Tibial nerve (tissue), 4 donors: ENCODE results near the gene EFCAB13. TPM values are rescaled to one million over a fixed set of nuclear protein-coding genes. Genes with fewer than 3 reads are reported as not detected.

ENCODE experiments used
- DNase-seq, 2 donors: peaks; one replicate each; pipeline ENCODE4 v3.0.0-alpha.2; 2019; ENCODE audit warnings: low spot score in 2 of 2
- H3K27ac ChIP-seq, 4 donors: fragments of 200-600 bp; sonication (generic) in 3 of 4; one replicate each; pipeline ENCODE4 v1.5.1; 2017 to 2019; ENCODE audit warnings: mild to moderate bottlenecking in 1 of 4
- H3K27me3 ChIP-seq, 2 donors: fragments of 200-600 bp; sonication (generic) in 1 of 2; one replicate each; pipeline versions ENCODE4 v1.5.1 to v1.6.0; 2017 to 2019
- H3K36me3 ChIP-seq, 3 donors: fragments of 200-600 bp; sonication (generic); one replicate each; pipeline ENCODE4 v1.5.1; 2018 to 2019
- H3K4me1 ChIP-seq, 4 donors: fragments of 200-600 bp; sonication (generic) in 3 of 4; one replicate each; pipeline ENCODE4 v1.5.1; 2017 to 2019
- H3K4me3 ChIP-seq, 4 donors: fragments of 200-600 bp; sonication (generic) in 3 of 4; one replicate each; pipeline ENCODE4 v1.5.1; 2017 to 2019; ENCODE audit warnings: mild to moderate bottlenecking in 1 of 4, moderate library complexity in 1 of 4
- H3K9me3 ChIP-seq, 4 donors: fragments of 200-600 bp; sonication (generic) in 3 of 4; one replicate each; pipeline ENCODE4 v1.5.1; 2017 to 2019
- CTCF ChIP-seq, 5 experiments: fragments of 200-600 bp in 3 of 5; fragments of 450-650 bp in 2 of 5; sonication (generic) in 3 of 5; IDR thresholded peaks; one replicate each; pipeline ENCODE4 v1.5.1; 2016 to 2019; ENCODE audit warnings: antibody characterized with exemption in 5 of 5, mild to moderate bottlenecking in 3 of 5, moderate library complexity in 2 of 5
- EP300 ChIP-seq, 2 donors: sonication (generic); formaldehyde crosslinking; IDR thresholded peaks; one replicate each; pipeline ENCODE4 v1.6.1; 2017; ENCODE audit warnings: antibody characterized with exemption in 2 of 2, mild to moderate bottlenecking in 1 of 2
- POLR2A ChIP-seq, 2 donors: fragments of 450-650 bp; IDR thresholded peaks; one replicate each; pipeline ENCODE4 v1.6.1; 2017; ENCODE audit warnings: antibody characterized with exemption in 2 of 2, mild to moderate bottlenecking in 2 of 2, moderate library complexity in 2 of 2
- WGBS, 2 donors: methylation state at CpG; one replicate each; pipeline ENCODE4 v1.1.5; 2018; 5-methylcytosine and 5-hydroxymethylcytosine counted together
- total RNA-seq, 4 donors: library from RNA; depleted of rRNA; stranded (reverse); fragments of >200 nt; gene quantifications; one replicate each; pipeline ENCODE4 v1.1.0, GENCODE V29; 2016

Gene EFCAB13
- total RNA-seq, 4 donors from 2014 or later = 6.5 to 15.1 (median 10.2) TPM

- DNase-seq = peak in 1 of 2 donors; percentile 64
- Histone ChIP-seq H3K9me3 (no peaks in the 10 kb centered on the region), H3K4me1 (peaks cover 0 to 36% (median 14%) of the 10 kb centered on the region in 4 donors), H3K4me3 (no peak overlapping the region), H3K27ac (peak overlapping the region in 3 of 4 donors; percentile 30 to 81 (median 73)), H3K27me3 (no peaks in the 10 kb centered on the region), H3K36me3 (peaks cover 0 to 10% (median 0%) of the 10 kb centered on the region in 3 donors)
- TF ChIP-seq CTCF (IDR thresholded peaks at IDR 0.05) = peak; percentile 73 to 88 (median 80)
- peak; percentile 6 to 46 for TF ChIP-seq EP300 (IDR thresholded peaks at IDR 0.05)
- TF ChIP-seq POLR2A (IDR thresholded peaks at IDR 0.05) = no peak
- WGBS, 2 donors = 11 to 12% methylated on average over 7 of the region's 7 CpGs
Measured at GRCh38 chr17:47315451-47316266, 8.1 kb upstream of the EFCAB13 start.

GRCh38 chr17:47316311-47316710 is 7.4 kb upstream of the EFCAB13 start:
- WGBS, 2 donors = 14 to 17% methylated on average over 3 of the region's 3 CpGs

GRCh38 chr17:47317119-47317518 is 6.6 kb upstream of the EFCAB13 start:
- Histone ChIP-seq H3K9me3 (no peaks in the 10 kb centered on the region), H3K4me1 (peaks cover 0 to 36% (median 14%) of the 10 kb centered on the region in 4 donors), H3K27ac (peak overlapping the region in 2 of 4 donors; percentile 40 to 81), H3K36me3 (no peaks in the 10 kb centered on the region), H3K4me3 (no peak overlapping the region), H3K27me3 (no peaks in the 10 kb centered on the region)
- DNase-seq = no peak
- TF ChIP-seq EP300 (IDR thresholded peaks at IDR 0.05) = peak in 1 of 2 donors; percentile 35
- no peak for TF ChIP-seq POLR2A (IDR thresholded peaks at IDR 0.05)
- no peak for TF ChIP-seq CTCF (IDR thresholded peaks at IDR 0.05)
- 54 to 71% methylated on average over 2 of the region's 2 CpGs for WGBS, 2 donors

More at GRCh38 chr17:47316311-47316710, 7.4 kb upstream of the EFCAB13 start:
- H3K36me3 ChIP-seq = peaks cover 0 to 4% (median 0%) of the 10 kb centered on the region in 3 donors
- no peaks in the 10 kb centered on the region for H3K9me3 ChIP-seq
- DNase-seq = no peak
- no peak for TF ChIP-seq POLR2A (IDR thresholded peaks at IDR 0.05)
- TF ChIP-seq CTCF (IDR thresholded peaks at IDR 0.05) = no peak
- TF ChIP-seq EP300 (IDR thresholded peaks at IDR 0.05) = peak in 1 of 2 donors; percentile 64
- H3K4me3 ChIP-seq = no peak overlapping the region
- H3K27ac ChIP-seq = peak overlapping the region in 3 of 4 donors; percentile 30 to 81 (median 40)
- H3K27me3 ChIP-seq = no peaks in the 10 kb centered on the region
- peaks cover 0 to 36% (median 14%) of the 10 kb centered on the region in 4 donors for H3K4me1 ChIP-seq

GRCh38 chr17:47318197-47318918 is 5.4 kb upstream of the EFCAB13 start:
- DNase-seq = no peak
- Histone ChIP-seq H3K4me3 (no peak overlapping the region), H3K36me3 (no peaks in the 10 kb centered on the region), H3K27ac (no peak overlapping the region), H3K27me3 (no peaks in the 10 kb centered on the region), H3K9me3 (no peaks in the 10 kb centered on the region), H3K4me1 (peaks cover 0 to 48% (median 14%) of the 10 kb centered on the region in 4 donors)
- TF ChIP-seq CTCF (IDR thresholded peaks at IDR 0.05) (no peak), EP300 (IDR thresholded peaks at IDR 0.05) (no peak), POLR2A (IDR thresholded peaks at IDR 0.05) (no peak)
- WGBS, 2 donors = 91% methylated on average over 3 of the region's 3 CpGs
